ENCODE results near the gene DCTD.
"Not testable (repeated sequence)": the region's sequence is repeated elsewhere in the genome, so short reads cannot be mapped to it uniquely, and the experiment has no call there.

Gene DCTD

GRCh38 chr4:182904211-182904761 lies 12.9 kb downstream of the DCTD start:
- H3K79me2 ChIP-seq (ENCODE audit: control insufficient read depth, insufficient read depth, low read length, unreplicated experiment), result peaks cover 15% of the 10 kb centered on the region
- no peak overlapping the region for H3K4me3 ChIP-seq (ENCODE audit: low read depth, low read length)
- peaks cover 12% of the 10 kb centered on the region; the same call in 1 of the 2 replicates for H3K36me3 ChIP-seq (ENCODE audit: insufficient read depth, low read length)
- no peak overlapping the region for H2AFZ ChIP-seq (ENCODE audit: low read length, unreplicated experiment)
- H3K27ac ChIP-seq (ENCODE audit: low read depth, low read length), result no peak overlapping the region
- H3K27me3 ChIP-seq (ENCODE audit: insufficient read depth, low read length), result no peaks in the 10 kb centered on the region
- H3K4me1 ChIP-seq (ENCODE audit: control insufficient read depth, insufficient read depth, low read length, unreplicated experiment), result no peaks in the 10 kb centered on the region

- no peak overlapping the region for H3K27ac ChIP-seq (ENCODE audit: low read depth, low read length)
- H3K4me3 ChIP-seq (ENCODE audit: low read depth, low read length), result no peak overlapping the region
- H2AFZ ChIP-seq (ENCODE audit: low read length, unreplicated experiment), result no peak overlapping the region
- no peaks in the 10 kb centered on the region for H3K4me1 ChIP-seq (ENCODE audit: control insufficient read depth, insufficient read depth, low read length, unreplicated experiment)
- no peaks in the 10 kb centered on the region for H3K27me3 ChIP-seq (ENCODE audit: insufficient read depth, low read length)
- H3K36me3 ChIP-seq (ENCODE audit: insufficient read depth, low read length), result peaks cover 11% of the 10 kb centered on the region; the same call in 1 of the 2 replicates
- H3K79me2 ChIP-seq (ENCODE audit: control insufficient read depth, insufficient read depth, low read length, unreplicated experiment), result peaks cover 14% of the 10 kb centered on the region
Measured at GRCh38 chr4:182903013-182903412, 14.2 kb downstream of the DCTD start.

GRCh38 chr4:182901337-182901736 lies 15.8 kb downstream of the DCTD start:
- H3K79me2 ChIP-seq (ENCODE audit: control insufficient read depth, insufficient read depth, low read length, unreplicated experiment), result peaks cover 14% of the 10 kb centered on the region
- peaks cover 11% of the 10 kb centered on the region; the same call in 1 of the 2 replicates for H3K36me3 ChIP-seq (ENCODE audit: insufficient read depth, low read length)
- no peak overlapping the region for H3K4me3 ChIP-seq (ENCODE audit: low read depth, low read length)
- no peaks in the 10 kb centered on the region for H3K27me3 ChIP-seq (ENCODE audit: insufficient read depth, low read length)
- H3K4me1 ChIP-seq (ENCODE audit: control insufficient read depth, insufficient read depth, low read length, unreplicated experiment), result no peaks in the 10 kb centered on the region
- H3K27ac ChIP-seq (ENCODE audit: low read depth, low read length), result no peak overlapping the region
- no peak overlapping the region for H2AFZ ChIP-seq (ENCODE audit: low read length, unreplicated experiment)

- Histone ChIP-seq H3K36me3 (ENCODE audit: insufficient read depth, low read length) (peaks cover 13% of the 10 kb centered on the region), H3K79me2 (ENCODE audit: control insufficient read depth, insufficient read depth, low read length, unreplicated experiment) (peaks cover 13% of the 10 kb centered on the region)
- H3K27ac ChIP-seq (ENCODE audit: low read depth, low read length); H3K4me1 ChIP-seq (ENCODE audit: control insufficient read depth, insufficient read depth, low read length, unreplicated experiment); H3K27me3 ChIP-seq (ENCODE audit: insufficient read depth, low read length); H3K4me3 ChIP-seq (ENCODE audit: low read depth, low read length); H2AFZ ChIP-seq (ENCODE audit: low read length, unreplicated experiment): not testable (repeated sequence)
Measured at GRCh38 chr4:182900021-182900420, 17.2 kb downstream of the DCTD start.

- Histone ChIP-seq H3K27ac (ENCODE audit: low read depth, low read length) (no peak overlapping the region), H3K36me3 (ENCODE audit: insufficient read depth, low read length) (peaks cover 20% of the 10 kb centered on the region), H3K79me2 (ENCODE audit: control insufficient read depth, insufficient read depth, low read length, unreplicated experiment) (peaks cover under 1% of the 10 kb centered on the region), H2AFZ (ENCODE audit: low read length, unreplicated experiment) (no peak overlapping the region), H3K4me3 (ENCODE audit: low read depth, low read length) (no peak overlapping the region), H3K27me3 (ENCODE audit: insufficient read depth, low read length) (no peaks in the 10 kb centered on the region), H3K4me1 (ENCODE audit: control insufficient read depth, insufficient read depth, low read length, unreplicated experiment) (no peaks in the 10 kb centered on the region)
Measured at GRCh38 chr4:182898479-182898799, 18.7 kb downstream of the DCTD start.

- Histone ChIP-seq H2AFZ (ENCODE audit: low read length, unreplicated experiment) (no peak overlapping the region), H3K4me3 (ENCODE audit: low read depth, low read length) (no peak overlapping the region), H3K79me2 (ENCODE audit: control insufficient read depth, insufficient read depth, low read length, unreplicated experiment) (no peaks in the 10 kb centered on the region), H3K27ac (ENCODE audit: low read depth, low read length) (no peak overlapping the region), H3K36me3 (ENCODE audit: insufficient read depth, low read length) (peaks cover 22% of the 10 kb centered on the region), H3K4me1 (ENCODE audit: control insufficient read depth, insufficient read depth, low read length, unreplicated experiment) (no peaks in the 10 kb centered on the region), H3K27me3 (ENCODE audit: insufficient read depth, low read length) (no peaks in the 10 kb centered on the region)
Measured at GRCh38 chr4:182897601-182898478, 19.3 kb downstream of the DCTD start.

GRCh38 chr4:182896421-182896820 lies 20.8 kb downstream of the DCTD start:
- H3K36me3 ChIP-seq (ENCODE audit: insufficient read depth, low read length), result peaks cover 21% of the 10 kb centered on the region
- H3K79me2 ChIP-seq (ENCODE audit: control insufficient read depth, insufficient read depth, low read length, unreplicated experiment), result no peaks in the 10 kb centered on the region
- no peak overlapping the region for H3K4me3 ChIP-seq (ENCODE audit: low read depth, low read length)
- no peak overlapping the region for H3K27ac ChIP-seq (ENCODE audit: low read depth, low read length)
- no peaks in the 10 kb centered on the region for H3K4me1 ChIP-seq (ENCODE audit: control insufficient read depth, insufficient read depth, low read length, unreplicated experiment)
- no peaks in the 10 kb centered on the region for H3K27me3 ChIP-seq (ENCODE audit: insufficient read depth, low read length)
- H2AFZ ChIP-seq (ENCODE audit: low read length, unreplicated experiment), result no peak overlapping the region

- Histone ChIP-seq H3K79me2 (ENCODE audit: control insufficient read depth, insufficient read depth, low read length, unreplicated experiment) (no peaks in the 10 kb centered on the region), H3K27ac (ENCODE audit: low read depth, low read length) (no peak overlapping the region), H3K36me3 (ENCODE audit: insufficient read depth, low read length) (peaks cover 15% of the 10 kb centered on the region), H3K27me3 (ENCODE audit: insufficient read depth, low read length) (no peaks in the 10 kb centered on the region), H2AFZ (ENCODE audit: low read length, unreplicated experiment) (no peak overlapping the region), H3K4me3 (ENCODE audit: low read depth, low read length) (no peak overlapping the region), H3K4me1 (ENCODE audit: control insufficient read depth, insufficient read depth, low read length, unreplicated experiment) (no peaks in the 10 kb centered on the region)
Measured at GRCh38 chr4:182895791-182896292, 21.3 kb downstream of the DCTD start.

- H3K27me3 ChIP-seq (ENCODE audit: insufficient read depth, low read length), result no peaks in the 10 kb centered on the region
- no peak overlapping the region for H2AFZ ChIP-seq (ENCODE audit: low read length, unreplicated experiment)
- no peak overlapping the region for H3K4me3 ChIP-seq (ENCODE audit: low read depth, low read length)
- H3K36me3 ChIP-seq (ENCODE audit: insufficient read depth, low read length), result peaks cover 20% of the 10 kb centered on the region
- H3K4me1 ChIP-seq (ENCODE audit: control insufficient read depth, insufficient read depth, low read length, unreplicated experiment), result no peaks in the 10 kb centered on the region
- H3K79me2 ChIP-seq (ENCODE audit: control insufficient read depth, insufficient read depth, low read length, unreplicated experiment), result no peaks in the 10 kb centered on the region
- H3K27ac ChIP-seq (ENCODE audit: low read depth, low read length), result no peak overlapping the region
Measured at GRCh38 chr4:182894681-182895275, 22.4 kb downstream of the DCTD start.

GRCh38 chr4:182893474-182894080 lies 23.6 kb downstream of the DCTD start:
- H3K36me3 ChIP-seq (ENCODE audit: insufficient read depth, low read length), result peaks cover 31% of the 10 kb centered on the region
- no peak overlapping the region for H3K27ac ChIP-seq (ENCODE audit: low read depth, low read length)
- no peak overlapping the region for H2AFZ ChIP-seq (ENCODE audit: low read length, unreplicated experiment)
- H3K4me1 ChIP-seq (ENCODE audit: control insufficient read depth, insufficient read depth, low read length, unreplicated experiment), result no peaks in the 10 kb centered on the region
- H3K4me3 ChIP-seq (ENCODE audit: low read depth, low read length), result no peak overlapping the region
- H3K79me2 ChIP-seq (ENCODE audit: control insufficient read depth, insufficient read depth, low read length, unreplicated experiment), result no peaks in the 10 kb centered on the region
- no peaks in the 10 kb centered on the region for H3K27me3 ChIP-seq (ENCODE audit: insufficient read depth, low read length)
